Uterus (tissue), 4 donors: ENCODE data around the gene NR1H4. TPM values are rescaled to one million over a fixed set of nuclear protein-coding genes. Genes with fewer than 3 reads are reported as not detected.

Experiments used
- DNase-seq, 2 donors: peaks; one replicate each; pipeline ENCODE4 v3.0.0-alpha.2; 2019 to 2020
- H3K27ac ChIP-seq, 2 donors: fragments of 200-600 bp; sonication (generic); 1 replicate in 1 of 2; 2 replicates in 1 of 2; pipeline ENCODE4 v1.5.1; 2016 to 2018
- H3K27me3 ChIP-seq, 2 donors: fragments of 200-600 bp; sonication (generic); one replicate each; pipeline ENCODE4 v1.5.1; 2018 to 2019; ENCODE audit warnings: control low read depth in 1 of 2
- H3K36me3 ChIP-seq, 2 donors: fragments of 200-600 bp; sonication (generic); one replicate each; pipeline ENCODE4 v1.5.1; 2019; ENCODE audit warnings: control low read depth in 1 of 2
- H3K4me1 ChIP-seq, 2 donors: fragments of 200-600 bp; sonication (generic); one replicate each; pipeline ENCODE4 v1.5.1; 2018 to 2019; ENCODE audit warnings: control low read depth in 1 of 2
- H3K4me3 ChIP-seq, 2 donors: fragments of 200-600 bp; sonication (generic); 1 replicate in 1 of 2; 2 replicates in 1 of 2; pipeline ENCODE4 v1.5.1; 2018 to 2019; ENCODE audit warnings: mild to moderate bottlenecking in 1 of 2
- H3K9me3 ChIP-seq, 2 donors: fragments of 200-600 bp; sonication (generic); one replicate each; pipeline ENCODE4 v1.5.1; 2019; ENCODE audit warnings: control low read depth in 1 of 2
- POLR2A ChIP-seq, 2 donors: fragments of 450-650 bp; IDR thresholded peaks; one replicate each; pipeline ENCODE4 v1.6.1; 2016; ENCODE audit warnings: antibody characterized with exemption in 2 of 2, mild to moderate bottlenecking in 1 of 2, moderate library complexity in 1 of 2
- intact Hi-C: fragments of 100-400 bp; cut with DNase I; formaldehyde crosslinking; loops from one replicate; pipeline ENCODE4 v1.15.1; 2023; ENCODE audit warnings: low total_unique reads
- total RNA-seq, 4 donors: library from RNA; depleted of rRNA in 3 of 4; stranded (reverse); fragments of >200 nt in 3 of 4; gene quantifications; one replicate each; pipeline versions ENCODE4 v1.1.0 to v1.2.4, GENCODE V29; 2014 to 2023
- TF ChIP-seq, protein P1 (sequence below), 4 experiments: fragments of 200-600 bp in 2 of 4; fragments of 450-650 bp in 2 of 4; sonication (generic) in 2 of 4; IDR thresholded peaks; one replicate each; pipeline ENCODE4 v1.5.1; 2016 to 2019; ENCODE audit warnings: antibody characterized with exemption in 4 of 4, mild to moderate bottlenecking in 2 of 4, moderate library complexity in 1 of 4
- donor health status: DM: yes; HTN: yes; CAD: no.

Gene NR1H4
- total RNA-seq, 4 donors from 2014 or later = 0.35 TPM; not detected in 3

DNA sequence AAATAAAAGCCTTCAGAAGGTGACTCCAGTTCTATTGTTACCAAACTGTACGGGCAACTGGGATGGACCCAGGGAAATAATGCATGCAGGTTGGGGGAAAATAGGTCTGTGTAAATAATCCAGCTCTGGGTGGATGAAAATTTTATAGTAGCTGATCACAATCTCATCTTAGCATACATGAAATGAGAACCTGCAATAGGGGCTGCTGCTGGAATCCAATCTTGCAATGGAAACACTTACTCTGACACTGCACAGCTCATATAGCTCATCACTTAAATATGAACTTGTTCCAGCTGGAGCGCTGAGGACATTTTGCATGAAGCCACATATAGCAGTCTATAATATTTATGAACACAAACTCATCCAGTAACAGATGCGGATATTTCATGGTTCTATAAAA lies 59.7 kb downstream of the NR1H4 start:
- TF ChIP-seq, protein P1, sequence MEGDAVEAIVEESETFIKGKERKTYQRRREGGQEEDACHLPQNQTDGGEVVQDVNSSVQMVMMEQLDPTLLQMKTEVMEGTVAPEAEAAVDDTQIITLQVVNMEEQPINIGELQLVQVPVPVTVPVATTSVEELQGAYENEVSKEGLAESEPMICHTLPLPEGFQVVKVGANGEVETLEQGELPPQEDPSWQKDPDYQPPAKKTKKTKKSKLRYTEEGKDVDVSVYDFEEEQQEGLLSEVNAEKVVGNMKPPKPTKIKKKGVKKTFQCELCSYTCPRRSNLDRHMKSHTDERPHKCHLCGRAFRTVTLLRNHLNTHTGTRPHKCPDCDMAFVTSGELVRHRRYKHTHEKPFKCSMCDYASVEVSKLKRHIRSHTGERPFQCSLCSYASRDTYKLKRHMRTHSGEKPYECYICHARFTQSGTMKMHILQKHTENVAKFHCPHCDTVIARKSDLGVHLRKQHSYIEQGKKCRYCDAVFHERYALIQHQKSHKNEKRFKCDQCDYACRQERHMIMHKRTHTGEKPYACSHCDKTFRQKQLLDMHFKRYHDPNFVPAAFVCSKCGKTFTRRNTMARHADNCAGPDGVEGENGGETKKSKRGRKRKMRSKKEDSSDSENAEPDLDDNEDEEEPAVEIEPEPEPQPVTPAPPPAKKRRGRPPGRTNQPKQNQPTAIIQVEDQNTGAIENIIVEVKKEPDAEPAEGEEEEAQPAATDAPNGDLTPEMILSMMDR (IDR thresholded peaks at IDR 0.05) = no peak
- no peak for TF ChIP-seq POLR2A (IDR thresholded peaks at IDR 0.05)
- intact Hi-C loops = no loop called here

DNA sequence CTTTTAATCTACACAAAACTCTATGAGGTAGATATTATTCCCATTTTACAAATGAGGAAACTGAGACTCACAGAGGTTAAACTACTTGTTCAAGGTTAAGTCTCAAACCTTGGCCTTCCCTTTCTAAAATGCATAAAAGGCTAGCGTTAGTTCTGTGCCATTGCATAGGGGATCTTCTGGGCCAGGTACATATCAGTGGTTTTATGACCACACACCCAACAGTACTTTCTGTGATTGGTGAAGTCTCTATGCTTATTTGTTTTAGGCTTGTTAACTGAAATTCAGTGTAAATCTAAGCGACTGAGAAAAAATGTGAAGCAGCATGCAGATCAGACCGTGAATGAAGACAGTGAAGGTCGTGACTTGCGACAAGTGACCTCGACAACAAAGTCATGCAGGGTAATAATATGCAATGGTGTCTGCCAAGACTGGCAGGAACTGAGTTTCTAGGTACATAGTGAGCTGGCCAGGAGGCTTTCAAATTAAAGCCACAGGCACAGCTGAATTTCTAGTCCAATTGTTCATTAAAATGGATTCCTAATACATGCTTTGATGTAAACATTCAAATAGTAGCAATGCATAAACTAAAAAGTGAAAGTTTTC lies 61.1 kb downstream of the NR1H4 start:
- no peaks in the 10 kb centered on the region for H3K9me3 ChIP-seq
- intact Hi-C loops = no loop called here
- no peak overlapping the region for H3K4me3 ChIP-seq
- TF ChIP-seq POLR2A (IDR thresholded peaks at IDR 0.05) = no peak
- TF ChIP-seq, protein P1 (IDR thresholded peaks at IDR 0.05) = no peak
- no peaks in the 10 kb centered on the region for H3K4me1 ChIP-seq
- no peaks in the 10 kb centered on the region for H3K27me3 ChIP-seq
- no peak for DNase-seq
- H3K36me3 ChIP-seq = no peaks in the 10 kb centered on the region
- H3K27ac ChIP-seq = no peak overlapping the region

More for the DNA sequence above, 59.7 kb downstream of the NR1H4 start:
- Histone ChIP-seq H3K27ac (no peak overlapping the region), H3K9me3 (no peaks in the 10 kb centered on the region), H3K36me3 (no peaks in the 10 kb centered on the region), H3K4me3 (no peak overlapping the region), H3K4me1 (no peaks in the 10 kb centered on the region), H3K27me3 (no peaks in the 10 kb centered on the region)
- no peak for DNase-seq

DNA sequence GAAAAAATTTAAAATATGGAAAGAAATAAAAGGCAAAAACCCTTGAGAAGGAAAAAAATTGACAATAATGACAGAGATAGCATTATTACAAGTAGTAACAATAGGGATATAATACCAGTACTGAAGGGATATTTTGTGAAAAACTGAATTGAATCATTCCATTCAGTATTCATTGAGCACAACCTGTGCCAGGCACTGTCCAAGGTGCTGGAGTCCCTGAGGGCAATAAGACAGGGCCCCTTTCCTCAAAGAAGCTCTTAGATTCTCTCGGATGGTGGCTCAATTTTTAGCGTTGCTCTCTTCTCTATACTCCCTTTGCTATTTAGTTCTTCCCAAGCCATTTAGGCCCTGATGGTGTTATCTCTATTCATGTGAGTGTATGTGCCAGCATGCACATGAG lies 65.5 kb downstream of the NR1H4 start:
- no peak overlapping the region for H3K4me3 ChIP-seq
- DNase-seq = no peak
- no peak overlapping the region for H3K27ac ChIP-seq
- TF ChIP-seq POLR2A (IDR thresholded peaks at IDR 0.05) = no peak
- TF ChIP-seq, protein P1 (IDR thresholded peaks at IDR 0.05) = no peak
- intact Hi-C loops = no loop called here
- no peaks in the 10 kb centered on the region for H3K9me3 ChIP-seq
- no peaks in the 10 kb centered on the region for H3K4me1 ChIP-seq
- no peaks in the 10 kb centered on the region for H3K27me3 ChIP-seq
- H3K36me3 ChIP-seq = no peaks in the 10 kb centered on the region

DNA sequence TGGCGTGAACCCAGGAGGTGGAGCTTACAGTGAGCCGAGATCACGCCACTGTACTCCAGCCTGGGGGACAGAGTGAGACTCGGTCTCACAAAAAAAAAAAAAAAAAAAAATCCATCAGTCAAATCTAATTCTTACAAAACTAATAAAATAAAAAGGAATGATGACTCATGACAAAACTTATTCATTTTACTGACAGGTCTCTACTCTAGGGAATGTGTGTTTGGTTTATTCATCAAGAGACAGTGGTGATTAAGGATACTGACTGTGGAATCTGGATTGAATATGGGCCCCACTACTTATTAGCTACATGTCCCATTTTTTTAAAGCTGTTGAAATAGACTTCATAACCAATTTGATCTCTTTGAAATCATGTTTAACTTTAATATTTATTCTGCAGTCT lies 70.5 kb downstream of the NR1H4 start:
- intact Hi-C loops = no loop called here
- Histone ChIP-seq H3K36me3 (no peaks in the 10 kb centered on the region), H3K9me3 (no peaks in the 10 kb centered on the region), H3K4me3 (no peak overlapping the region), H3K27ac (no peak overlapping the region), H3K4me1 (no peaks in the 10 kb centered on the region), H3K27me3 (no peaks in the 10 kb centered on the region)
- DNase-seq = no peak
- no peak for TF ChIP-seq POLR2A (IDR thresholded peaks at IDR 0.05)
- TF ChIP-seq, protein P1 (IDR thresholded peaks at IDR 0.05) = no peak

DNA sequence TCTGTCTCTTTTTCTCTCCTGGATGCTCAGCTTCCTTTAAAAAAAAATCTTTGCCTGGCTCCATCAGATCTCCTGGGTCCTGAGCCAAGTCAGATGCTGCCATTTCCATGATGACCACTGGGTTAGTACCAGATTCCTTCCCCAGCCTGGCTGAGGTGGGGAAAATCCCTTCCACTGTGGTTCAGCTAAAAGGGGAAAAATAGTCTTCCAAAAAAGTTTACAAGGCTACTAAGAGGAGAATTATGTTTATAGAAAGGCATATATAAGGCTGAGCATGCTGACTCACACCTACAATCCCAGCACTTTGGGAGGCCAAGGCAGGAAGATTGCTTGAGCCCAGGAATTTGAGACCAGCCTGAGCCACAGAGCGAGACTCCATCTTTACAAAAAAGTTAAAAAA lies 71.4 kb downstream of the NR1H4 start:
- intact Hi-C loops = no loop called here
- no peak overlapping the region for H3K4me3 ChIP-seq
- DNase-seq = no peak

More for the DNA sequence above, 71.4 kb downstream of the NR1H4 start:
- Histone ChIP-seq H3K27ac (no peak overlapping the region), H3K9me3 (no peaks in the 10 kb centered on the region), H3K27me3 (no peaks in the 10 kb centered on the region), H3K36me3 (no peaks in the 10 kb centered on the region), H3K4me1 (no peaks in the 10 kb centered on the region)
- TF ChIP-seq, protein P1 (IDR thresholded peaks at IDR 0.05) = no peak
- TF ChIP-seq POLR2A (IDR thresholded peaks at IDR 0.05) = no peak
